Urothelium cell line (cell line): Measurements from ENCODE around the gene PITHD1.
"Not testable (repeated sequence)": the region's sequence is repeated elsewhere in the genome, so short reads cannot be mapped to it uniquely, and the experiment has no call there.

Source experiments
- DNase-seq: peaks from one replicate; pipeline ENCODE4 v3.0.0; 2011; ENCODE audit warnings: low spot score, mixed read lengths
- FAIRE-seq: peaks from 2 replicates; lab custom pipeline; 2011; peaks lifted over from hg19 to GRCh38; lab: Jason Lieb, UNC

Gene PITHD1, protein sequence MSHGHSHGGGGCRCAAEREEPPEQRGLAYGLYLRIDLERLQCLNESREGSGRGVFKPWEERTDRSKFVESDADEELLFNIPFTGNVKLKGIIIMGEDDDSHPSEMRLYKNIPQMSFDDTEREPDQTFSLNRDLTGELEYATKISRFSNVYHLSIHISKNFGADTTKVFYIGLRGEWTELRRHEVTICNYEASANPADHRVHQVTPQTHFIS

GRCh38 chr1:23777979-23778814 is at the start of gene PITHD1:
Gene PITHD1 (plus strand): TSS chr1:23778418. CDS start chr1:23778516, 98 bp downstream.
- DNase-seq (peak; percentile 96), FAIRE-seq (no peak)

DNA sequence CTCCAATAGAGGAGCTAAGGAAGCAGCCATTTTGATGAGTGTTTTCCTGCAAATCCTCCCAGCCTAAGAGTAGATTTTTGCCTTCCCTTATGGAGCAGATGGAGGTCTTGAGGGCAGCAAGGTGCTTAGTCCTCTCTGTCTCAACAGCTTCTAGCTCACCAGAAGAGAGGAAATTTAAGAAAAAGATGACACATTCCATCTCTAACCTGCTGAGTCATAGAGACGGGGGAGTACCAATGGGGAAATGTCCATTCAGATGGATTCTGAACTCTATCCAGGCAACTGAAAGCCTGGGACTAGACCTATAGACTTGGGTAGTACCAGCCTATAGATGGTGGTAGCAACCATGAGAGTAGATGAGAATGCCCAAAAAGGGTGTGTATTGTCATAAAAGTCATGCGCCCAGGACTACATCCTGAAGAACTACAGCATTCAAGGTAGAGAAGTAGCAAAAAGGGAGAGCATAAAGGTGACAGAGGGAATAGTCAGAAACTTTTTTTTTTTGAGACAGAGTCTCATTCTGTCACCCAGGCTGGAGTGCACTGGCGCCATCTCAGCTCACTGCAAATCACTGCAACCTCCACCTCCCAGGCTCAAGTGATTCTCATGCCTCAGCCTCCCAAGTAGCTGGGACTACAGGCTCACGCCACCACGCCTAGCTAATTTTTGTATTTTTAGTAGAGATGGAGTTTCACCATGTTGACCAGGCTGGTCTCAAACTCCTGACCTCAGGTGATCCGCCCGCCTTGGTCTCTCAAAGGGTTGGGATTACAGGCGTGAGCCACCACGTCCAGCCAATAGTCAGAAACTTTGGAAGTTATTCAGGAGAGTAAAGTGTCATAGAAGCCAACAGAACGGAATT is 45.6 kb upstream of the PITHD1 start:
- no peak for FAIRE-seq

GRCh38 chr1:23733281-23733680 is 44.9 kb upstream of the PITHD1 start:
- not testable (repeated sequence) for DNase-seq, FAIRE-seq

More for the DNA sequence above, 45.6 kb upstream of the PITHD1 start:
- DNase-seq, result no peak

GRCh38 chr1:23736437-23737134 is 41.6 kb upstream of the PITHD1 start:
- no peak for DNase-seq
- no peak for FAIRE-seq

DNA sequence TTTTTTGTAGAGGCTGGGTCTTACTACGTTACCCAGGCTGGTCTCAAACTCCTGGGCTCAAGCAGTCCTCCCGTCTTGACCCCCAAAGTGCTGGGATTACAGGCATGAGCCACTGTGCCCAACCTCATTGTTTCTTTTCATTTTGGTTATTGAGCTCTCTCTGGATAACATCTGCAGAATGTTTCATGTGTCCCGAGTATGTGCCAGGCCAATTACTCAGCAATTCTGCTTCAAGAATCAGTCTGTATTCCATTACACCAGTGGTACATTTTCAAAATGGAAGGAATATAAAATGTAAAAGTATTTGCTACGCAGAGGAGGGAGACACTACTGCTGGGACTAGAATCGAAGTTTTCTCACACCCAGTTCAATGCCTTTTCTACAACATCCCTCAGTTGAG is 36.6 kb upstream of the PITHD1 start:
- no peak for DNase-seq
- FAIRE-seq, result no peak

GRCh38 chr1:23742670-23743286 is 35.4 kb upstream of the PITHD1 start:
- FAIRE-seq (no peak), DNase-seq (no peak)

DNA sequence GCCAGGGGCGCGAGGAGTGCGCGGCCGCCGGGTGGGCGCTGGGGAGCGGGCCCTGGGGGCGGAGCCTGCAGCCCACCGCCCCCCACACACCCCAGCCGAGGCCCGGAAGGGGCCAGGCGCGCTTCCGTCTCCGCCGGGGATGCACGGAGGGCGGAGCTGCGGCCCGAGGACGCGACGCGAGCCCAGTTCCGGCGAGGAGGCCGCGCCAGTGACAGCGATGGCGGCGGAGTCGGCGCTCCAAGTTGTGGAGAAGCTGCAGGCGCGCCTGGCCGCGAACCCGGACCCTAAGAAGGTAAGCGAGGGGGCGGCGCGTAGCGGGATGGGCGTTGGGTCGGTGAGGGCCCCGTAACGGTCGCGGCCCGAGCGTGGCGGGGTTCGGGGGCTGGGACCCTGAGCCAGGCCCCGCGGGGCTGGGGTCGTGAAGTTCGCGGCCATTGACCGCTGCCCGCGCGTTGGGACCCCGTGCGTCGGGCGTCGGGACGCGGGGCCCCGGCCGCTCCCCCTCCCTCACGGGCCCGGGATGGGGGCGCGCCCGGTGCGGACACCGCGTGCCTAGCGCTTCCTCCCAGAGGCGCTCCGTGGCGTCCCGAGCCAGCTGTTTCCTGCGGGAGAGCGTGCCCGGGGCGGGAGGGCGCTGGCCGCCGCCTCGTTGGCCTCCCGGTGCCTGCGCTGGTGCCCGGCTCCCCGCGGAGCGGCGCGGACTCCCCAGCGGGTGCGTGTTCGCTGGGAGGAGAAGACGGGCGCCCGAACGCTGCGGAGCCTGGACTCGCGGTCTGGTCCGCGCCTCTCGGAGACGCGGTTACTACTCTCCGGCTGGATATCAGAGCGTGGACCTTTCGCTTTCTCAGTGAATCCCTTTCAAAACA is 34.7 kb upstream of the PITHD1 start, which contains the start of gene ELOA:
ELOA (plus strand) TSS at position 185 of the 866 bp plus-strand sequence; CDS start at position 218, 33 bp downstream.
- DNase-seq (peak; percentile 94), FAIRE-seq (peak; percentile 32)

- peak; percentile 44 for DNase-seq
- FAIRE-seq, result no peak
Observed at GRCh38 chr1:23745515-23745914, 32.7 kb upstream of the PITHD1 start.

DNA sequence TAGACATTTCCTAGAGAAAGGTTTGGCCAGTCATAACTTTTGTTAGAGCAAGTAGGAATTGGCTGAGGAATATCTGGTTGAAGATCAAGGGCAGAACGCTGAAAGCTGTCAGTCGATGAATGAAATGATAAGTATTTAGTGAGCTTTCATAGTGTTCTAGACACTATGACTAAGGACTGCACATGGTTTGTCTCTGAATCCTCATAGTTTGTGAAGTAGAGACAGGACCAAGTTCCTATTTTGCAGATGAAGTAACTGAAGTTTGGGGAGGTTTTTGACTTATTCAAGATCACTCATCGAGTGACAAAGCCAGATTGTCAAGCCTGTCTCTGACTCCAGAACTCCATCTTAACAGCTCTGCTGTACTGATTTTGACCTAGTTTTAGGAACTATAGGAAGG is 30.2 kb upstream of the PITHD1 start:
- FAIRE-seq (no peak), DNase-seq (no peak)

DNA sequence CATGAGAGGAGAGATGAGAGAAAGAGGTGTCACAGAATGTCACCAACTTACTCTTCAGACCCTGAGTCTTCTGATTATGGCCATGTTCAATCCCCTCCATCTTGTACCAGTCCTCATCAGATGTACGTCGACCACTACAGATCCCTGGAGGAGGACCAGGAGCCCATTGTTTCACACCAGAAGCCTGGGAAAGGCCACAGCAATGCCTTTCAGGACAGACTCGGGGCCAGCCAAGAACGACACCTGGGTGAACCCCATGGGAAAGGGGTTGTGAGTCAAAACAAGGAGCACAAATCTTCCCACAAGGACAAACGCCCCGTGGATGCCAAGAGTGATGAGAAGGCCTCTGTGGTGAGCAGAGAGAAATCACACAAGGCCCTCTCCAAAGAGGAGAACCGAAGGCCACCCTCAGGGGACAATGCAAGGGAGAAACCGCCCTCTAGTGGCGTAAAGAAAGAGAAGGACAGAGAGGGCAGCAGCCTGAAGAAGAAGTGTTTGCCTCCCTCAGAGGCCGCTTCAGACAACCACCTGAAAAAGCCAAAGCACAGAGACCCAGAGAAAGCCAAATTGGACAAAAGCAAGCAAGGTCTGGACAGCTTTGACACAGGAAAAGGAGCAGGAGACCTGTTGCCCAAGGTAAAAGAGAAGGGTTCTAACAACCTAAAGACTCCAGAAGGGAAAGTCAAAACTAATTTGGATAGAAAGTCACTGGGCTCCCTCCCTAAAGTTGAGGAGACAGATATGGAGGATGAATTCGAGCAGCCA is 27.0 kb upstream of the PITHD1 start:
- FAIRE-seq (no peak), DNase-seq (peak; percentile 54)

- DNase-seq (no peak), FAIRE-seq (no peak)
Observed at GRCh38 chr1:23751815-23752200, 26.4 kb upstream of the PITHD1 start.

DNA sequence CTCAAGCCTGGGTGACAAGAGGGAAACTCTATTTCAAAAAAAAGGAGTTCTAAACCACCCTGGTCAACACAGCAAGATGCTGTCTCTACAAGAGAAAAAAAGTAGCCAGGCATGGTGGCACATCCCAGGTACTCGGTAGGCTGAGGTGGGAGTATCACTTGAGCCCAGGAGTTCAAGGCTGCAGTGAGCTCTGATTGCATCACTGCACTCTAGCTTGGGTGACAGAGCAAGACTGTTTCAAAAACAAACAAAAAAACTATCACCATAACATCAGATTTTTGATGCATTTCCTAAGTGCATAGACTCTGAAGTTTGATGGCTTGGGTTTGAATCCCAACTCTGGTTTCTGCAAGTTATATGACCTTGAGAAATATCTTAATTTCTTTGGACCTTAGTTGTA is 25.3 kb upstream of the PITHD1 start:
- DNase-seq, result no peak
- no peak for FAIRE-seq

DNA sequence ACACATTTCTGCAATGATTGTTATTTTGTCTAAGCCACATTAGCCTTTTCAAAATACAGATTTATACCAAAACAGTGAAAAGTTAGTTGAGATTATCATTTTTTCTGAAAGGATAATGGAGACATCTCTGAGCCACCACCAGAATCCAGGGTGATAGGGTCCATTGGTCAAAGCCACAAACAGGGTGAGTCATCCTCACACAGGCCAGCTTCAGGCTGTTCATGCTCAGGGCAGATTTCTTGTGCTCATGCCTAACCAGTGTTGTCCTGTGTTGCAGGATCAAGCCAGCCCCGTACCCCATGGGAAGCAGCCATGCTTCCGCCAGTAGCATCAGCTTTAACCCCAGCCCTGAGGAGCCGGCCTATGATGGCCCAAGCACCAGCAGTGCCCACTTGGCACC is 21.5 kb upstream of the PITHD1 start:
- DNase-seq, result no peak

GRCh38 chr1:23757812-23758211 is 20.4 kb upstream of the PITHD1 start:
- no peak for DNase-seq
- FAIRE-seq, result no peak

More for the DNA sequence above, 21.5 kb upstream of the PITHD1 start:
- FAIRE-seq, result no peak

DNA sequence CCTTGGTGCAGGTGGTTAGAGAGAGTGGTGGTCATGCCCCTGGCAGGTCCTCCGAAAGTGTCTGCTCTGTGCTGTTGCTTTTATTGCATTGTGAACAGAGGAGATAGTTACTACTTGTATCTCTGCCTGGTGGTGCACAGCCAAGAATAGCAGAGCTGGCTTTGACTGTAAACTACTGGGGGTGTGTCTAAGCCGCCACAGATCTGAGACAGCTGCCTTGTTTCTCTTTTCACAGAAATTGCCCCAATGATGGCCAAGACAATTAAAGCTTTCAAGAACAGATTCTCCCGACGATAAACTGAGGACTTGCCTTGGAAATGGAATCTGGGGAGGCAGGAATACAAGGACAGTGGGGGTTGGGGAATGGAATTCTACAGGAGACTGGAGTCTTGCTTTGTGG is 18.9 kb upstream of the PITHD1 start:
- FAIRE-seq (no peak), DNase-seq (no peak)

DNA sequence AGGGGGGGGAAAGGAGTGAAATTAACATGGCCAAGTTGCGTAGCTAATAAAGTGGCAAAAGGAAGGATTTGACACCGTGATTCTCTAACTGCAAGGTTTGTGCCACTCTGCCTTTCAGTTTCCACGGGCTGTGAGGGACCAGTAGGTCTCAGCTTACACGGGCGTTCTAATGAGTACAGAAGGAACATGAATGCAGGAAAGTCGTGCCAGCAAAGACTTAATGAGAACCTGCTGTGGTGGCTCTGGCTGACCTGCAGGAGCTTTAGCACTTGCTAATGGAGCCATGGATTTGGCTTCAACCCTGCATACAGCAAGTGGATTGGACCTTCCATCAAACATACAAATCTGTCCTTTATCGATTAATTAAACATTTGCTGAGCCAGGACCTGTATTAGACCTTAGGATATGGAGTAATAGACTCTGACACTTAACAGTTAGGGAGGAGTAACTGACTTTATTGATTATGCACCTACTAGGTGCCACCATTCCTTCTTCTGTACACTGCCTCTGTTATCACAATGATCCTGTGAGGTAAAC is 15.1 kb upstream of the PITHD1 start:
- DNase-seq, result no peak
- no peak for FAIRE-seq

DNA sequence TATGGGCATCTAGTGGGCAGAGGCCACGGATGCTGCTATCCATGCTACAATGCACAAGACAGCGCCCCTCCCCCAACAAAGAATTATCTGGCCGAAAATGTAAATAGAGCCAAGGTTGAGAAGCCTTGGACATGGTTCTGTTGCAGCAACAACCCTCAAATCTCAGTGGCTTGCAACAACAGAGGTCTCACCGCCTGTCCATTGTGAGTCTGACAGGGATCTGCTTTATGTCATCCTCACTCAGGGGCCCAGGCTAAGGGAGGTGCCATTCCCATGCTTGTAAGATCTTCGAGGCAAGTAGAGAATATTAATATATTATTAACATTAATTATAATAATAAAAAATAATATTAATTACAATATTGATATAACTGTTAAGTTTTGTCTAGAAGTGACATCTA is 9.5 kb upstream of the PITHD1 start:
- FAIRE-seq (no peak), DNase-seq (no peak)
